ENCODE results near the gene RAB1B. TPM values are rescaled to one million over a fixed set of nuclear protein-coding genes. Genes with fewer than 3 reads are reported as not detected.
A peak's percentile ranks its signal among the peaks of the same experiment; 100 is the strongest.
"Not testable (repeated sequence)": the region's sequence is repeated elsewhere in the genome, so short reads cannot be mapped to it uniquely, and the experiment has no call there.

Gene RAB1B
- polyA plus RNA-seq, 3 donors = 116 to 135 (median 123) TPM

DNA sequence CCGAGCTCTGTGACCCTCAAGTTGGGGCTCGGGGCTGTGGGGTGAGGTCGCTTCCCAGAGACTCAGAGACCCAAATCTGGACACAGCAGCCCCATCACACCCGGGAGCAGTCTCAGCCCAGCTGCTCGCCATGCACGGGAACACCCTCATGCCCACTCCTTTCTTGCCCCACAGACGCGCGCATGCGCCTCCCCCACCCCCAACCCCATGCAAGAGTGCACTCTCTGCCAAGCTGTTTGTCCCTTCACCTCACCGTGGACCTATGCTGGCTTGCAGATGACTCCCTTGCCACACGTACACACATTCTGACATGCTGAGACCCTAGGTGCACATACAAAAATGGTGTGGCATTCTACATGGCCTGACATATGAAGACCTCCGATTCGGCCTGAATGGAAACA is 48.9 kb downstream of the RAB1B start:
- DNase-seq (ENCODE audit: low read depth in 3 of 3, low spot score in 2 of 3) = peak in 1 of 3 donors; percentile 52

DNA sequence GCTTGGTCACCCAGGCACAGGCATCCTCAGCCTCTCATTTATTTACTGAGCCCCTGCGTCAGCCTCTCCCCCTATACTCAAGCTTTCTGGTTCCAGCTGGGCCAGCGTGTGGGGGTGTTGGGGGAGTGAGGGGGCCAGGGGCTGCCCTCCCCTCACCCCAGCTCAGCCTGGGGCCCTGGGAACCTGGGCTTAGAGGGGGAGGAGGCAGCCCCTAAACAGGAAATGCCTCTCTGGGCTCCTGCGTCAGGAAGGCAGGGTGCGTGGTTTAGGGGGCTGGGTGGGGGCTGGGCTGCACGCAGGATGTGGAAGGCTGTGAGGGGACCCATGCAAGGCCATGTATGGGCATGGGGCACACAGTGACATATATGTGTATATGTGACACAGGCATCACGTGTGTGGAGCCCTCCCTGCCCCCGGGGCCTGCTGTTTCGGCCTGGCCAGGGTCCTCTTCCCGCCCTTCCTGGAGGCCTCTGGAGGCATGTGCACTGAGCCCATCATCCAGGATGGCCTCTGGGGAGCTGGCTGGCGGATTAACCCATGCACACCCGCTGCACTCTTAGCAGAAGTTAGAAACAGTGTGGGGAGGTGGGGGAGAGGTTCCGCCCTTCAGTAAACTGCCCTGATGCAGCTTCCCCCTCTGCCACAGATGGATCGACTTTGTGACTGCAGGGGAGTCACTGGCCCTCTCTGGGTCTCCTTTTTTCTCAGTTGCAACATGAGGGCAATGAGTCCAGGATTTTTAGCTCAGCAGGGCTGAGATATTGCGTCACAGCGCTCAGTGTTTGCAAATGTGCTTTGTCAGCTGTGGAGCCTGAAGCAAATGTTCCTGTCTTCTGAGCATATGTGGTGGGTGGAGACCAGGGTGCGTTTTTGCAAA is 49.5 kb downstream of the RAB1B start:
- no peak for DNase-seq (ENCODE audit: low read depth in 3 of 3, low spot score in 2 of 3)

DNA sequence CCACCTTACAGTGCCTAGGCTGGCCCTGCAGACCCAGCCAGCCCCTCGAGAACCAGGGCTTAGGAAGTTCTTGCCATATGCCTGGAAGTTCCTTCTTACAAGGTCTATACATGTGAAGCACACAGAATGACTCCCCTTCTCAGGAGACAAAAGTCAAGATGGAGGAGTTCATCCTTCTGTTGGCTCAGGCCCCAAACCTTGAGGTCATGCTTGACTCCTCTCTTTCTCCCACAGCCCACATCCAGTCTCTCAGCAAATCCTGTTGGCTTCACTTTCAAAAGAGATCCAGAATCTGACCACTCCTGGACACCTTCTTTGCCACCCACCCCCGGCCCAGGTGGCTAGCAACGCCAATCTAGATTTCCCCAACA is 50.1 kb downstream of the RAB1B start:
- DNase-seq (ENCODE audit: low read depth in 3 of 3, low spot score in 2 of 3) = no peak

DNA sequence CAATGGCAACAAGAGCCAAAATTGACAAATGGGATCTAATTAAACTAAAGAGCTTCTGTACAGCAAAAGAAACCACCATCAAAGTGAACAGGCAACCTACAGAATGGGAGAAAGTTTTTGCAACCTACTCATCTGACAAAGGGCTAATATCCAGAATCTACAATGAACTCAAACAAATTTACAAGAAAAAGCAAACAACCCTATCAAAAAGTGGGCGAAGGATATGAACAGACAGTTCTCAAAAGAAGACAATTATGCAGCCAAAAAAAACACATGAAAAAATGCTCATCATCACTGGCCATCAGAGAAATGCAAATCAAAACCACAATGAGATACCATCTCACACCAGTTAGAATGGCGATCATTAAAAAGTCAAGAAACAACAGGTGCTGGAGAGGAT is 51.9 kb downstream of the RAB1B start:
- not testable (repeated sequence) for DNase-seq (ENCODE audit: low read depth in 3 of 3, low spot score in 2 of 3)

DNA sequence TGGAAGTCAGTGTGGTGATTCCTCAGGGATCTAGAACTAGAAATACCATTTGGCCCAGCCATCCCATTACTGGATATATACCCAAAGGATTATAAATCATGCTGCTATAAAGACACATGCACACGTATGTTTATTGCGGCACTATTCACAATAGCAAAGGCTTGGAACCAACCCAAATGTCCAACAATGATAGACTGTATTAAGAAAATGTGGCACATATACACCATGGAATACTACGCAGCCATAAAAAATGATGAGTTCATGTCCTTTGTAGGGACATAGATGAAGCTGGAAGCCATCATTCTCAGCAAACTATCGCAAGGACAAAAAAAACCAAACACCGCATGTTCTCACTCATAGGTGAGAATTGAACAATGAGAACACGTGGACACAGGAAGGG is 52.3 kb downstream of the RAB1B start:
- not testable (repeated sequence) for DNase-seq (ENCODE audit: low read depth in 3 of 3, low spot score in 2 of 3)

DNA sequence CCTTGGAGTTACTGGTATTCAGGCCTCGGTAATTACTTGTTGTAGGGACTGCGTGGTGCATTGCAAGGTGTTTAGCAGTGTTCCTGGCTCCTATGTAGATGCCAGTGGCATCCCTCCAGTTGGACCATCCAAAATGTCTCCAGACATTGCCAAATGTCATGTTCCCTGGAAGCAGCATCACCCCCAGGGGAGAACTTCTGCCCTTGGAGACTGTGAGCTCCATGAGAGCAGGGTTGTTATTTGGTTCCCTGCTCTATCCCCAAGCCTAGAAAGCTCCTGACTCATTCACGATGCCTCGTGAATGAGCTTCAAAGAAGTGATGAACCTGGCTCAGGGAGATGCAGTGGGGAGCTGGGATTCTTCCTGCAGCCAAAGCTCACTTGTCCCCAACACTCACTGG is 53.2 kb downstream of the RAB1B start:
- no peak for DNase-seq (ENCODE audit: low read depth in 3 of 3, low spot score in 2 of 3)

DNA sequence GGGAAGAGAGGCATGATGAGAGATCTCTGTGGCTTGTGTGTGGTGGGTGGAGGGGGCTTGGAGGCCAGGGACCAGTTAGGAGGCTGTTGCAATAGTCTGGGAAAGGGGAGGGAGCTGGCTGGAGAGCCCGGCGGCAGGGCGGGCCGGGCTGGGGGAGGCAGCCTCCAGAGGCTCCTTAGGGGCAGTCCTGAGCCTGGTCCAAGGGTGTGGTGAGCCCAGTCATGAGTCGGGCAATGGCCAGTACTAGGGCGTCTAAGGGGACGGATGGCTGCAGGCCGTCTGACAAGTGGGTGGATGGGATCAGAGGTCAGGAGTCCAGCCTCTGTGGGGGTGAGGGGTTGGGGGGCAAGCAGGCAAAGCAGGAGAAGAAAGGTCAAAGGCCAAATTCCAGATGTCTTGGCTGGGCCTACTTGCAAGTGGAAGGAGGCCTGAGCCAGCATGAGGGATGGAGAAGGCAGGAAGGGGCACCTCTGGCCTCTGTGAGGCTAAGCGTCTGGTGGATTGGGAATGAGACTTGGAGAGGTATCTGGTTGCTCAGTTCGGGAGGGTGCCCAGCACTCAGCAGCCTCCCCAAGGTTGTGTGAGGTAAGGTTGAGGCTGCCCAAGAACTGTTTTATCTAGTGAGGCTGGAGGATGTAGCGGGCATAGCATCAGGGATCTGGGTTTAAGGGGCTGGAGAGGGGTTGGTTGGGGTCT is 54.4 kb downstream of the RAB1B start:
- no peak for DNase-seq (ENCODE audit: low read depth in 3 of 3, low spot score in 2 of 3)

DNA sequence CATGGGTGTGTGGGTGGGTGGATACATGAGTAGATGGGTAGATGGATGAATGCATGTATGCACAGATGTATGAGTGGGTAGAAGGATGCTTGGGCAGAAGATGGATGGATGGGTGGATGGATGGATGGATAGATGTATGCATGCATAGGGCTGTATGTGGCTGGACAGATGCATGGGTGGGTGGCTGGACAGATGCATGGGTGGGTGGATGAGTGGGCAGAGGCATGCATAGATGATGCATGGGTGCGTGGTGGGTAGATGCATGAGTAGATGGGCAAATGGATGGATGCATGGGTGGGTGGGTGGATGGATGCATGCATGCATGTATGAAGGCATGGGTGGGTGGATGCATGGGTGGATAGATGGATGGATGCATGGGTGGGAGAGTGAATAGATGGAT is 55.2 kb downstream of the RAB1B start:
- no peak for DNase-seq (ENCODE audit: low read depth in 3 of 3, low spot score in 2 of 3)

DNA sequence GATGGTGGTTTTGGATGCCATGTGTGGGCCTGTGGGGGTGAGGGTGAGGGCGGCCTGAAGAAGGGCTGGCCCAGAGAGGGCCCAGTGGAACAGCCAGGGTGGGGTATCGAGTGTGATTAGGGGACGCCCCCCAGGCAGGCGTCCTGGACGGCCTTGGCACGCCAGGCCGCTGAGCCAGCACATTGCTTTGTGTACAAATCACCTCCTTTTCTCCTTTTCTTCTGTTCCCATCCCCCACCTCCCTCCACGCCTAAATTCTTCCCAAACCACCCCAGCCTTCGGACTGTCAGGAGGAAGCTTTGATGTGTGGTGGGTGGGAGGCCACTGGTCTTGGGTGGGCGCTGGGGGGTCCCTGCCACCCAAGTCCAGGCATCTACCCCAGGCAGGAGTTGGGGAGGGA is 56.2 kb downstream of the RAB1B start:
- DNase-seq (ENCODE audit: low read depth in 3 of 3, low spot score in 2 of 3) = no peak

DNA sequence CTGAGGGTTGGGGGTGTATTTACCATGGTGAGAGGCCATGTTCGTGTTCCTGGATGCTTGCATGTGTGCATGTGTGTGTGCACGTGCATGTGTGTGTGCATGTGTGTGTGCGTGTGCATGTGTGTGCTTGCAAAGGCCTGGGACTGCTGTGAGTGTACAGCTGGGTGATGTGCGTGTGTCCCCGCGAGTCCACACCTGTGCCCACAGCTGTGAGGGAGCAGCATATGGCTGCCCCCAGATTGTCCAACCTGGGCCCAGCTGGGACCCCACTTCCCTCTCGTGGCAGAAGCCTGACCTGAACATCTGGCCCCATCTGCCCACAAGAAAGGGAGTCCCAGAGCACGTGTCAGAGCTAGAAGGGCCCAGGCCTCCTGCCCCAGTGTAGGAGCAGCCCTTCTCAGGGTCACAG is 56.8 kb downstream of the RAB1B start:
- no peak for DNase-seq (ENCODE audit: low read depth in 3 of 3, low spot score in 2 of 3)

DNA sequence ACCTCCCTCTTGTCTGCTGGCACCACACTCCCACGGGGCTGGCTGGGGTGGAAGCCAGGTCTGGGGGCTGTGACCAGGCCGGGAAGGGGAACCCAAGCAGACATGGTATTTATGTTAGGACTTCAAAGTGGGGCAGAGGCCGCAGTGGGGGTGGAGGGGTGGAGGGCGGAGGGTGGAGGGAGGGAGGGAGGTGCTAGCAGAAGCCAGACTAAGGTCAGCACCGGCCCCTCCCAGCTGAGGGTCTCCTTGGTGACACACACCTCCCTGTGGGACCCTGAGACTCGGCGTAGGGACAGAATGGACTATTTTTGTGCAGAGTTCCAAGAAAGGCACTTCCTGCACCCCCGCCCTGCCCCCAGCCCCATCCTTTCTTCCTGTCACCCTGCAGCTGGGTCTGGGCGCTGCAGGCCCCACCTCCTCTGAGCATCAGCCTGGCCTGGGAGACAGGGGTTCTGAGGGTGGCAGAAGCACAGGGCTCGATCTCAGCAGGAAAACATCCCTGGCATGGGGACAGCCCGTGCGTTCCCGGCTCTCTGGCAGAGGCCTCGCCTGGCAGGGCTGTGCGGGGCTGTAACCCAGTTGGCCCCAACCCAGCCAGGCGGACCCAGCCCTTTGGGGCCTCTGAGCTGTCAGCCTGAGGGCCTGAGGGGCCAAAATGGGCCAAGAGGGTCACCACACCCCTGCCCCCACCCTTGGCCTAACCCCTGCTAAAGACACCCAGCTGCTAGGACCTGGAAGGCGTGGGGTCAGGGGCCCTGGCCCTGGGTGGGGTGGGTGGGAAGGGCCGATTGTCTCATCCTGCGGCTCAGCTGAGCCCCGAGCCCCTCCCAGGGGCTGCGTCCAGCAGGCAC is 58.0 kb downstream of the RAB1B start:
- DNase-seq (ENCODE audit: low read depth in 3 of 3, low spot score in 2 of 3) = no peak

Other genes with a start within 250 kb of the RAB1B start
- gene CATSPER1, start 242.2 kb upstream of the RAB1B start, polyA plus RNA-seq (ENCODE audit: insufficient read length in 3 of 3) = not detected
- gene GAL3ST3, start 219.5 kb upstream of the RAB1B start, polyA plus RNA-seq (ENCODE audit: insufficient read length in 3 of 3) = 1 to 10 TPM; 4.0 to 4.6 (median 4.0) TPM
- 100 to 1,000 TPM; 255 to 281 (median 256) TPM for gene SF3B2, start 216.3 kb upstream of the RAB1B start, polyA plus RNA-seq (ENCODE audit: insufficient read length in 3 of 3)
- gene PACS1, start 198.4 kb upstream of the RAB1B start, polyA plus RNA-seq (ENCODE audit: insufficient read length in 3 of 3) = 10 to 100 TPM; 44.0 to 50.8 (median 45.6) TPM
- 10 to 100 TPM; 17.0 to 19.8 (median 18.2) TPM for gene KLC2, start 10.9 kb upstream of the RAB1B start, polyA plus RNA-seq (ENCODE audit: insufficient read length in 3 of 3)
- gene CNIH2, start 9.5 kb downstream of the RAB1B start, polyA plus RNA-seq (ENCODE audit: insufficient read length in 3 of 3) = 1 to 10 TPM; 2.6 to 3.3 (median 2.8) TPM
- gene YIF1A, start 20.5 kb downstream of the RAB1B start, polyA plus RNA-seq (ENCODE audit: insufficient read length in 3 of 3) = 10 to 100 TPM; 44.4 to 49.6 (median 45.8) TPM
- gene TMEM151A, start 23.3 kb downstream of the RAB1B start, polyA plus RNA-seq (ENCODE audit: insufficient read length in 3 of 3) = not detected
- 10 to 100 TPM; 54.0 to 61.4 (median 56.2) TPM for gene CD248, start 48.4 kb downstream of the RAB1B start, polyA plus RNA-seq (ENCODE audit: insufficient read length in 3 of 3)
- 1 to 10 TPM; 1.4 to 2.3 (median 1.6) TPM for gene RIN1, start 67.8 kb downstream of the RAB1B start, polyA plus RNA-seq (ENCODE audit: insufficient read length in 3 of 3)
- 10 to 100 TPM; 30.7 to 32.0 (median 31.3) TPM for gene BRMS1, start 76.5 kb downstream of the RAB1B start, polyA plus RNA-seq (ENCODE audit: insufficient read length in 3 of 3)
- 10 to 100 TPM; 50.0 to 55.0 (median 50.6) TPM for gene B4GAT1, start 79.0 kb downstream of the RAB1B start, polyA plus RNA-seq (ENCODE audit: insufficient read length in 3 of 3)
- 10 to 100 TPM; 17.5 to 18.2 (median 17.9) TPM for gene SLC29A2, start 103.1 kb downstream of the RAB1B start, polyA plus RNA-seq (ENCODE audit: insufficient read length in 3 of 3)
- under 1 TPM; 0.06 to 0.11 (median 0.11) TPM for gene NPAS4, start 152.4 kb downstream of the RAB1B start, polyA plus RNA-seq (ENCODE audit: insufficient read length in 3 of 3)
- gene MRPL11, start 170.2 kb downstream of the RAB1B start, polyA plus RNA-seq (ENCODE audit: insufficient read length in 3 of 3) = 10 to 100 TPM; 69.6 to 74.7 (median 72.5) TPM
- gene PELI3, start 198.3 kb downstream of the RAB1B start, polyA plus RNA-seq (ENCODE audit: insufficient read length in 3 of 3) = 1 to 10 TPM; 4.1 to 4.7 (median 4.6) TPM
- gene DPP3, start 211.8 kb downstream of the RAB1B start, polyA plus RNA-seq (ENCODE audit: insufficient read length in 3 of 3) = 10 to 100 TPM; 20.5 to 22.5 (median 20.6) TPM
- 10 to 100 TPM; 59.1 to 67.6 (median 67.0) TPM for gene BBS1, start 242.0 kb downstream of the RAB1B start, polyA plus RNA-seq (ENCODE audit: insufficient read length in 3 of 3)